HL-60 (cell line): Measurements from ENCODE around the gene BACH1.
"Not testable (repeated sequence)": the region's sequence is repeated elsewhere in the genome, so short reads cannot be mapped to it uniquely, and the experiment has no call there.

Source experiments
- DNase-seq, 2 experiments: peaks; one replicate each; pipeline ENCODE4 v3.0.0-alpha.2; 2010 to 2020; ENCODE audit warnings: low read depth in 1 of 2, low spot score in 1 of 2
- H3K27ac ChIP-seq: fragments of 250-450 bp; sonication (Bioruptor Pico); replicated peaks from 2 replicates; pipeline ENCODE4 v1.5.1; 2020; ENCODE audit warnings: mild to moderate bottlenecking, moderate library complexity
- H3K27me3 ChIP-seq: fragments of 250-450 bp; sonication (Bioruptor Pico); 2 replicates; pipeline ENCODE4 v1.5.1; 2021; ENCODE audit warnings: mild to moderate bottlenecking, moderate library complexity; ENCODE audit not compliant: insufficient read depth, poor library complexity, severe bottlenecking
- H3K4me3 ChIP-seq: replicated peaks from 2 replicates; pipeline ENCODE4 v1.5.1; 2011; ENCODE audit warnings: mild to moderate bottlenecking, control low read depth, low read length; ENCODE audit not compliant: insufficient read depth
- GABPA ChIP-seq: IDR thresholded peaks from 2 replicates; pipeline ENCODE4 v1.6.1; 2012; ENCODE audit warnings: low read depth
- POLR2AphosphoS5 ChIP-seq: IDR thresholded peaks from 2 replicates; pipeline ENCODE4 v1.6.1; 2012; ENCODE audit warnings: low read depth
- SPI1 ChIP-seq: IDR thresholded peaks from 2 replicates; pipeline ENCODE4 v1.6.1; 2012; ENCODE audit warnings: low read depth, mild to moderate bottlenecking, borderline replicate concordance
- TF ChIP-seq, protein P1 (sequence below): IDR thresholded peaks from 2 replicates; pipeline ENCODE4 v1.6.1; 2012; ENCODE audit warnings: low read depth; ENCODE audit not compliant: insufficient replicate concordance
- TF ChIP-seq, protein P2 (sequence below): IDR thresholded peaks from one replicate; pipeline ENCODE4 v1.5.1; 2011; ENCODE audit warnings: low read length, control low read depth, inconsistent platforms; ENCODE audit not compliant: insufficient read depth

The BACH1 gene

DNA sequence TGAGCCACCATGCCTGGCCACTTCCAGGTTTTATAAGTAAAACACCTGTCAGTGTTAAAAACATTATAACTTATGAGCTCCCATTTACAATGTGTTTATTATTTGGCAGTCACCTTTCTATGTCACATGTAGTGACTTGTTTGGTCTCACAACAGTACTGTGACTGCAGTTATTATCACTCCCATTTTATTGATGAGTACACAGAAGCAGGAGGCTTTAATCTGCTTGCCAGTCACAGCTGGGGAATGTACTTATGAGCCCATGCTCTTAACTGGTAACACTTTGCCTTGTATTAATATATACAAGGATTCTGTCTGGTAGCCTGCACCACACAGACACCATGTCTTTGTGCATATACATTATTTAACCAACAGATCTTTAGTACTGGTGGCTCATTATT is 31.1 kb upstream of the BACH1 start:
- Histone ChIP-seq H3K27ac (no peak overlapping the region), H3K27me3 (no peaks in the 10 kb centered on the region), H3K4me3 (no peak overlapping the region)
- TF ChIP-seq GABPA (no peak), SPI1 (no peak), POLR2AphosphoS5 (no peak)
- TF ChIP-seq, protein P1, sequence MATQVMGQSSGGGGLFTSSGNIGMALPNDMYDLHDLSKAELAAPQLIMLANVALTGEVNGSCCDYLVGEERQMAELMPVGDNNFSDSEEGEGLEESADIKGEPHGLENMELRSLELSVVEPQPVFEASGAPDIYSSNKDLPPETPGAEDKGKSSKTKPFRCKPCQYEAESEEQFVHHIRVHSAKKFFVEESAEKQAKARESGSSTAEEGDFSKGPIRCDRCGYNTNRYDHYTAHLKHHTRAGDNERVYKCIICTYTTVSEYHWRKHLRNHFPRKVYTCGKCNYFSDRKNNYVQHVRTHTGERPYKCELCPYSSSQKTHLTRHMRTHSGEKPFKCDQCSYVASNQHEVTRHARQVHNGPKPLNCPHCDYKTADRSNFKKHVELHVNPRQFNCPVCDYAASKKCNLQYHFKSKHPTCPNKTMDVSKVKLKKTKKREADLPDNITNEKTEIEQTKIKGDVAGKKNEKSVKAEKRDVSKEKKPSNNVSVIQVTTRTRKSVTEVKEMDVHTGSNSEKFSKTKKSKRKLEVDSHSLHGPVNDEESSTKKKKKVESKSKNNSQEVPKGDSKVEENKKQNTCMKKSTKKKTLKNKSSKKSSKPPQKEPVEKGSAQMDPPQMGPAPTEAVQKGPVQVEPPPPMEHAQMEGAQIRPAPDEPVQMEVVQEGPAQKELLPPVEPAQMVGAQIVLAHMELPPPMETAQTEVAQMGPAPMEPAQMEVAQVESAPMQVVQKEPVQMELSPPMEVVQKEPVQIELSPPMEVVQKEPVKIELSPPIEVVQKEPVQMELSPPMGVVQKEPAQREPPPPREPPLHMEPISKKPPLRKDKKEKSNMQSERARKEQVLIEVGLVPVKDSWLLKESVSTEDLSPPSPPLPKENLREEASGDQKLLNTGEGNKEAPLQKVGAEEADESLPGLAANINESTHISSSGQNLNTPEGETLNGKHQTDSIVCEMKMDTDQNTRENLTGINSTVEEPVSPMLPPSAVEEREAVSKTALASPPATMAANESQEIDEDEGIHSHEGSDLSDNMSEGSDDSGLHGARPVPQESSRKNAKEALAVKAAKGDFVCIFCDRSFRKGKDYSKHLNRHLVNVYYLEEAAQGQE = no peak
- TF ChIP-seq, protein P2, sequence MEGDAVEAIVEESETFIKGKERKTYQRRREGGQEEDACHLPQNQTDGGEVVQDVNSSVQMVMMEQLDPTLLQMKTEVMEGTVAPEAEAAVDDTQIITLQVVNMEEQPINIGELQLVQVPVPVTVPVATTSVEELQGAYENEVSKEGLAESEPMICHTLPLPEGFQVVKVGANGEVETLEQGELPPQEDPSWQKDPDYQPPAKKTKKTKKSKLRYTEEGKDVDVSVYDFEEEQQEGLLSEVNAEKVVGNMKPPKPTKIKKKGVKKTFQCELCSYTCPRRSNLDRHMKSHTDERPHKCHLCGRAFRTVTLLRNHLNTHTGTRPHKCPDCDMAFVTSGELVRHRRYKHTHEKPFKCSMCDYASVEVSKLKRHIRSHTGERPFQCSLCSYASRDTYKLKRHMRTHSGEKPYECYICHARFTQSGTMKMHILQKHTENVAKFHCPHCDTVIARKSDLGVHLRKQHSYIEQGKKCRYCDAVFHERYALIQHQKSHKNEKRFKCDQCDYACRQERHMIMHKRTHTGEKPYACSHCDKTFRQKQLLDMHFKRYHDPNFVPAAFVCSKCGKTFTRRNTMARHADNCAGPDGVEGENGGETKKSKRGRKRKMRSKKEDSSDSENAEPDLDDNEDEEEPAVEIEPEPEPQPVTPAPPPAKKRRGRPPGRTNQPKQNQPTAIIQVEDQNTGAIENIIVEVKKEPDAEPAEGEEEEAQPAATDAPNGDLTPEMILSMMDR = no peak
- DNase-seq = no peak

DNA sequence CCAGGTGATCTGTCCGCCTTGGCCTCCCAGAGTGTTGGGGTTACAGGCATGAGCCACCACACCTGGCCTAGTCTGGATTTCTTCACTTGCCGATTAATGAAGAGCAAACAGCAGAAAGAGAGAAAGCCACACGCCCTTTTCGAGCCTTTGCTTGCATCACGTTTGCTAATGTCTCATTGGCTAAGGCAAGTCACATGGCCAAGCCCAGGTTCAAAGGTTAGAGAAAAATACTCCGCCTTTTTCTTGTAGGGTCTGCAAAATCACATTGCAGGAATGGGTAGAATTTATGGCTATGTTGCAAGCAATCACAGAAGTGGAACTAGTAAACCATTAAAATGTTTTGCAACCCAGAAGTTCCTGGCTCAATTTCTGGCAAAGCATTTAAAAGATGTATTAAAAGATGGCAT is 26.8 kb upstream of the BACH1 start:
- DNase-seq = peak in 1 of 2 experiments; percentile 42
- no peak for TF ChIP-seq POLR2AphosphoS5
- TF ChIP-seq, protein P2 = no peak
- TF ChIP-seq SPI1 = no peak
- TF ChIP-seq, protein P1 = no peak
- no peak for TF ChIP-seq GABPA
- Histone ChIP-seq H3K27me3 (no peaks in the 10 kb centered on the region), H3K4me3 (no peak overlapping the region), H3K27ac (no peak overlapping the region)

DNA sequence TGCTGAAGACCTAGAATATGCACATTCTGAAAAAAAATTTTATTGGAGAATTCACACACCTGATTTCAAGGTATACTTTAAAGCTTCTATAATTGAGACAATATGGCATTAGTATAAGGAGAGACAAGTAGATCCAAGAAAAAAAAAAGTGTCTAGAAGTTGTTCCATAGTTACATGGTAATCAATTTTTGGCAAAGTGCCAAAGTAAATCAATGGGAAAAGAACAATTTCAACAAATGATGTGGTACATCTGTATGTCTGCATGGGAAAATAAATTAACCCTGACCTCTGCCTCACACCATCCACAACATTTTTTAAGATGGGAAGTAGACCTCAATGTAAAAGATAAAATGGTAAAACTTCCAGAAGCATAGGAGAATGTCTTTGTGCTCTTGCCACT is 21.3 kb upstream of the BACH1 start:
- H3K27ac ChIP-seq = no peak overlapping the region
- H3K27me3 ChIP-seq = no peaks in the 10 kb centered on the region
- no peak for DNase-seq
- TF ChIP-seq POLR2AphosphoS5 (no peak), SPI1 (no peak), GABPA (no peak)
- TF ChIP-seq, protein P1 = no peak
- H3K4me3 ChIP-seq = no peak overlapping the region

DNA sequence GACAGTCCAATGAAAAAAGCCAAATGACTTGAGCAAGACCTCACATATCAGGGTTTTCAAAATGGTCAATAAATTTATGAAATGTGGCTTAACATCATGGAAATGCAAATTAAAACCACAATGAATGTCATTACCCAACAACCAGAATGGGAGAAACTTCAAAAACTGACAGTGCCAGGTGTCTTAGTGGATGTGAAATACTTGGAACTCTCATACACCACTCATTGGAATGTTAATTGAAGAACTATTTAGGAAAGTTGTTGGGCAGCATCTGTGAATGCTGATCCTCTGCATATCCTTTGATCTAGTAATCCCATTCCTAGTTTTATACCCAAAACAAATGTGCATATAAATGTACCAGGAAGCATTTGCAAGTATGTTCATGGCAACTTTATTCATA is 19.2 kb upstream of the BACH1 start:
- no peak overlapping the region for H3K27ac ChIP-seq
- H3K27me3 ChIP-seq = no peaks in the 10 kb centered on the region
- DNase-seq = no peak
- TF ChIP-seq SPI1 (no peak), POLR2AphosphoS5 (no peak)
- H3K4me3 ChIP-seq = no peak overlapping the region

DNA sequence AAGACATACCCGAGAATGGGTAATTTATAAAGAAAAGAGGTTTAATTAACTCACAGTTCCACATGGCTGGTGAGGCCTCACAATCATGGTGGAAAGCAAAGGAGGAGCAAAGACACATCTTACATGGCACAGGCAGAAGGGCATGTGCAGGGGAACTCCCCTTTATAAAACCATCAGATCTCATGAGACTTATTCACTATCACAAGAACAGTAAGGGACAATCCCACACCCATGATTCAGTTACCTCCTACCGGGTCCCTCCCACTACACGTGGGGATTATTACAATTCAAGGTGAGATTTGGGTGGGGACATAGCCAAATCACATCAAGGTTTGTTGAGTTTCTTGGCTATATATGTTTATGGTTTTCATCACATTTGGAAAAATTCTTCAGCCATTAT is 16.9 kb upstream of the BACH1 start:
- not testable (repeated sequence) for H3K27ac ChIP-seq, DNase-seq, H3K4me3 ChIP-seq, H3K27me3 ChIP-seq
